Stimulated activated CD8-positive, alpha-beta memory T cell treated with anti-CD3 and anti-CD28 coated beads, Interleukin-7, amount 100 ng/mL, for 4 hours (primary cell): ENCODE data around the gene KRTAP10-2.

ENCODE experiments used
- DNase-seq, 2 donors: peaks; one replicate each; pipeline ENCODE4 v3.0.0-alpha.2; 2020; ENCODE audit warnings: low read depth in 2 of 2

Gene KRTAP10-2

DNA sequence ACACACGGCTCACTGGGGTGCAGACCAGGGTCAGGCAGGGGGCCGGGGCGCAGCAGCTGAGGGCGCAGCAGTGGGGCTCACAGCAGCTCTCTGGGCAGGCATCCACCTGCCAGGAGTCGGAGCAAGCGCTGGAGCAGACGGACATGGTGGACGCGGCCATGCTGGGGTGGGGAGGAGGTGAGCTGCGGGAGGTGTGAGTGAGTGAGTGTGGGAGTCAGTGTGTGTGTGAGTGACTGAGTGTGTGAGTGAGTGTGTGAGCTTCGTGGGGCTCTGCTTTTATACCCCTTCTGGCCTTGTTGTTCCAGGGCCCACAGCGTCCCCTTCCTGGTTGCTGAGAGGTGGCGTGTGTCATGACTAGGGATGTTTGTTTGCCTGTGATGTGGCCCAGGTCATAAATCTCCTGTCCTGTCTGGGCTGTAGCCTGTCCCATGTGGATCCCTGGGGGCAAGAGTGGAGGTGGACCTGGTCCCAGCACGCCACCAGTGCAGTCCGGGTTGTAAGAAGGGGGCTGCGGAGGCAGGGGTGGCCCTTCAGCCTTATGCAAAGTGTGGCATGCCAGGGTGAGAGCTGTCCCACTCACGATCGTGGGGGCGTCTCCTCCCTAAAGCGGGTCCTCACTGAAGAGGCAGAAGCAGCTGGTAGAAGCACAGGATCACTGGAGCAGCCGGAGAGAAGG lies 11.2 kb downstream of the KRTAP10-2 start, which contains the start of gene KRTAP10-1:
KRTAP10-1 (minus strand) TSS at position 205 of the 676 bp plus-strand sequence; CDS start at position 160, 45 bp downstream.
- no peak for DNase-seq

- no peak for DNase-seq
These were observed 12.3 kb downstream of the KRTAP10-2 start for GRCh38 chr21:44539046-44539445.

GRCh38 chr21:44537930-44538911 lies 13.1 kb downstream of the KRTAP10-2 start:
- no peak for DNase-seq

DNA sequence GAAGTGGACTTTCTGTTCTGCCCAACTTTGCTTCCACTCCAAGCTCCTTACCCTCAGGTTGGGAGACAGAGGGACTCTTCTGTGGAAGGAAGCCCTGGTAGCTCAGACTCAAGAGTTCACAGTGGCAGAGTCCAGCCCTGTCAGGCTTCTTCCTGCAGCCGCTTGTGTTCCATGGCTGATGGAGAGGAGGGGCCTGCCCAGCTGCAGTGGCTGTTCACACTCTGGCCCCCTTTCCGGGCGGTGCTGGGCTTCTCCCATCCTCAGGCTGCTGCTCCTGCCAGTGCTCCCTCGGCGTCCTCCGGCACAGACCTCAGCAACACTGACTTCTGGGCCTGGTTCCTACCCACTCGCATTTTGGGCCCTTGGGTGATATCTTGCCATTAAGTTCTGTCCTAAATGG lies 15.3 kb downstream of the KRTAP10-2 start:
- DNase-seq, result no peak

DNA sequence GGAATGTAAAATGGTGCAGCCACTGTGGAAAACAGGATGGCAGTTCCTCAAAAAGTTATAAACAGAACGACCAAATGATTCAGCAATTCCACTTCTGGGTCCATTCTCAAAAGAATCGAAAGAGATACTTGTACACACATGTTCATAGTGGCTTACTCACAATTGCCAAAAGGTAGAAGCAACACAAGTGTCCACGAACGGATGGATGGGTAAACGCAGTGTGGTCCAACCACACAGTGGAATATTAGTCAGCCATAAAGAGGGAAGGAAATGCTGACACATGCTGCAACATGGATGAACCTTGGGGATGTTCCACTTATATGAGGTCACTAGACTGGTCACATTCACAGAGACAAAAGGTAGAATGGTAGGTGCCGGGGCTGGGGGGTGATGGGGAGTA lies 16.6 kb downstream of the KRTAP10-2 start:
- DNase-seq, result no peak

DNA sequence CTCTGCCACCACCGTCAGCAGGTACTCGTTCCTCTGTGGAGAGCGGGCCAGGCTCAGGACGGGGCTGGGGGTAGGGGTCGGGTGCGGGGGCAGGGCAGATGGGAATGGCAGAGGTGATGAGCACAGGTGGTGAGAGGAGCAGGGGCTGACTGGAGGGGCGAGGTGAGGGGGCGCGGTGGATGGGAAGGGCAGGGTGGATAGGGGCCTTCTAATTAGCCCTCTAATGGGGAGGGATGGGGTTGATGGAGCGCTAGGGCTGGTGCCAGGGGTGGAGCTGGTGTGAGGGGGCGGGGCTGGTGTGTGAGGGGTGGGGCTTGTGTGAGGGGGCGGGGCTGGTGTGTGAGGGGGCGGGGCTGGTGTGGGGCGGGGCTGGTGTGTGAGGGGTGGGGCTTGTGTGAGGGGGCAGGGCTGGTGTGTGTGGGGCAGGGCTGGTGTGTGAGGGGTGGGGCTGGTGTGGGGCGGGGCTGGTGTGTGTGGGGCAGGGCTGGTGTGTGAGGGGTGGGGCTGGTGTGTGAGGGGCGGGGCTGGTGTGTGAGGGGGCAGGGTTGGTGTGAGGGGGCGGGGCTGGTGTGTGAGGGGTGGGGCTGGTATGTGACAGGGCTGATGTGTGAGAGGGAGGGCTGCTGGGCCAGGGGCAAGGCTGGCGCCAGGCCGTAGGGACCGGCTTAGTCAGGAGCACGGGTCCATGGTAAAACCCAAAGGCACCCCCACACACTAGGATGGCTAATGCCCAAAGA lies 17.2 kb downstream of the KRTAP10-2 start:
- no peak for DNase-seq

- no peak for DNase-seq
These were observed 18.0 kb downstream of the KRTAP10-2 start for GRCh38 chr21:44533121-44533890.

- no peak for DNase-seq
These were observed 18.6 kb downstream of the KRTAP10-2 start for GRCh38 chr21:44532712-44533111.

GRCh38 chr21:44531606-44532564 lies 19.4 kb downstream of the KRTAP10-2 start:
- no peak for DNase-seq

DNA sequence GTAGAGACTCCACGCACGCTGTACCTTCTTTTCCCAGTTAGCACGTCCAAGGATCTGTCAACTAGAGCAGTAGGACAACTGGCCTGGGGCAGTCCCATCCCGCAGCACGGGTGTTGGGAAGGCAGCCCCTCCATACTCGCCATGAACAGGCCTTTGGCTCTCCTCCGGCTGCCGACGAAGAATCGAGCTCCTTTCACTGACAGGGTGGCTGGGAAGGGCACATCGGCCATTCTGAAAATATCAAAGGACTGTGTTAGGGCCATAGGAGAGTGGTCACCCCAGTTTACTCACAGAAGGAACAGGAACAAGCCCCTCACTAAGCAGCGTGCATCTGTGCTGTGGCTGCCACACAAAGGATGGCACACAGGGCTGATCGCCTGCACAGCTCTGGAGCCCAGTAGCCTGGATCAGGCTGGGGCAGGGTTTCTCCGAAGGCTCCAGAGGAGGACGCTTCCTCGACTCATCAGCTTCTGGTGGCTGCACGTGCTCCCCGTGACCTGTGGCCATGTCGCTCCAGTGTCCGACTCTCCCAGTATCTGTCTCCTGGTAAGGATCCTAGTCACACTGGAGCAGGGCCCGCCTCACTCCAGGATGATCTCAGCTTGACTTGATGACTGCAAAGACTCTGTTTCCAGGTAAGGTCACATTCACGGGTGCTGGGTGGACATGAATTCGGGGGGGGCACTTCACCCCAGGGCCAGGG lies 20.3 kb downstream of the KRTAP10-2 start:
- DNase-seq, result no peak

- DNase-seq, result no peak
These were observed 20.9 kb downstream of the KRTAP10-2 start for GRCh38 chr21:44530221-44530902.

GRCh38 chr21:44529503-44530125 lies 21.7 kb downstream of the KRTAP10-2 start:
- DNase-seq, result no peak

GRCh38 chr21:44529011-44529421 lies 22.3 kb downstream of the KRTAP10-2 start:
- DNase-seq, result no peak

GRCh38 chr21:44528634-44528995 lies 22.7 kb downstream of the KRTAP10-2 start:
- no peak for DNase-seq

GRCh38 chr21:44527983-44528633 lies 23.2 kb downstream of the KRTAP10-2 start:
- no peak for DNase-seq

DNA sequence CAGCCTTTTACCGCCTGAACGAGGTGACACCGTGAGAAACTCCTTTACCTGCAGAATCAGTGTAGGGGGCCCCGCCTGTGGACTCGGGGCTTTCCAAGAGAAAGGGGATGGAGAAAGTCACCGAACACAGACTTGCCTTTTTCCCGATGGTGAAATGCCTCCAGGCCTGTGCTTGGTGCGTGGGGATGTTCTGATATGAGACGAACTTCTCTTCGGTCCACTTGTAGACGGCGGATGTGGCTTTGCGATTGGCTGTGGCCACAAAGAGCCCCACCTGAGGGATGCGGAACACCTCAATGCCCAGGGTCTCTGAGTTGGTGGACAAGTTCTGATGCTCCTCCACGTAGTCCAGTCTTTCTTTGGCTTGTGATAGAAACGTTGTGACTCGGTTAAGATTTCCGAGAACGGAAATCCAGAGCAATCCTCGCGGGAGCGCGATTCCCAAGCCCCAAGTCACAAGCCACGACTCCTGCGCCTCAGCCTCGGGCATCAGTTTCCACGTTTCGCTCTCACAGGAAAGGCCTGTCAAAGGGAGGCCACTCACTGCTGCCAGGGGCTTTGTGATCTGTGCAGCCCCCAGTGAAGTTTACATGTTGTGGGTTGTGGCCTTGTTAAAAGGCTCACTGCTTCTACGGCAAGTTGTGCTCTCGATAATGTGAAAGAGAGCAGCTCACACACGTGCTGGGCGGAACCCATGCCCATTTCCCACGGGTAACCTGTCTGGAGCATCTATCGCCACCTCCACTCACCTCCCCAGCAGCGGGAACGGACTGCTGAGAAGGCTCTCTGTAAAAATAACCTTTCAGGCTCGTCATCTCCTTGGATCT lies 23.9 kb downstream of the KRTAP10-2 start:
- no peak for DNase-seq
